T-helper 1 cell treated with Interleukin-12 subunit alpha and Interleukin-12 subunit beta and Interleukin-4 antibody, amounts not matched to agents 30 ng/mL and 1 ng/mL, for 36 hours (primary cell): ENCODE measurements around the gene MYT1. TPM values are rescaled to one million over a fixed set of nuclear protein-coding genes. Genes with fewer than 3 reads are reported as not detected.
"Not testable (repeated sequence)": the region's sequence is repeated elsewhere in the genome, so short reads cannot be mapped to it uniquely, and the experiment has no call there.

Source experiments
- intact Hi-C: fragments of 100-400 bp; cut with micrococcal nuclease; formaldehyde crosslinking; loops from one replicate; pipeline ENCODE4 v1.15.1; 2024
- total RNA-seq: library from RNA; stranded (reverse); gene quantifications from 2 replicates; pipeline ENCODE4 v1.2.3, GENCODE V29; 2022

Gene MYT1
- total RNA-seq, 1 donor from 2014 or later: not detected

GRCh38 chr20:64166721-64167615 is 2.7 kb downstream of the MYT1 start:
- intact Hi-C loops: no loop called here

GRCh38 chr20:64167676-64168075 is 3.4 kb downstream of the MYT1 start:
- intact Hi-C loops: no loop called here

- intact Hi-C loops: no loop called here
Measured at GRCh38 chr20:64168381-64169090, 4.3 kb downstream of the MYT1 start.

GRCh38 chr20:64169091-64169560 is 4.9 kb downstream of the MYT1 start:
- intact Hi-C loops: no loop called here

GRCh38 chr20:64171211-64171610 is 7.0 kb downstream of the MYT1 start:
- intact Hi-C loops: no loop called here

- intact Hi-C loops: no loop called here
Measured at GRCh38 chr20:64173116-64173515, 8.9 kb downstream of the MYT1 start.

- intact Hi-C loops: no loop called here
Measured at GRCh38 chr20:64176551-64176950, 12.3 kb downstream of the MYT1 start.

- intact Hi-C loops: no loop called here
Measured at GRCh38 chr20:64176971-64177370, 12.7 kb downstream of the MYT1 start.

GRCh38 chr20:64177384-64177783 is 13.1 kb downstream of the MYT1 start:
- intact Hi-C loops: no loop called here

- intact Hi-C loops: no loop called here
Measured at GRCh38 chr20:64177787-64178186, 13.5 kb downstream of the MYT1 start.

GRCh38 chr20:64178925-64179324 is 14.7 kb downstream of the MYT1 start:
- intact Hi-C loops: not testable (repeated sequence)

GRCh38 chr20:64179805-64180204 is 15.6 kb downstream of the MYT1 start:
- intact Hi-C loops: no loop called here

GRCh38 chr20:64180673-64181072 is 16.4 kb downstream of the MYT1 start:
- intact Hi-C loops: no loop called here

- intact Hi-C loops: no loop called here
Measured at GRCh38 chr20:64181391-64181790, 17.1 kb downstream of the MYT1 start.

GRCh38 chr20:64182146-64182865 is 18.1 kb downstream of the MYT1 start:
- intact Hi-C loops: no loop called here

GRCh38 chr20:64183313-64183712 is 19.1 kb downstream of the MYT1 start:
- intact Hi-C loops: no loop called here

GRCh38 chr20:64184795-64185194 is 20.5 kb downstream of the MYT1 start:
- intact Hi-C loops: no loop called here

GRCh38 chr20:64185276-64185900 is 21.1 kb downstream of the MYT1 start:
- intact Hi-C loops: no loop called here

- intact Hi-C loops: no loop called here
Measured at GRCh38 chr20:64186071-64186598, 21.9 kb downstream of the MYT1 start.

- intact Hi-C loops: not testable (repeated sequence)
Measured at GRCh38 chr20:64187213-64187612, 23.0 kb downstream of the MYT1 start.

- intact Hi-C loops: no loop called here
Measured at GRCh38 chr20:64188091-64188490, 23.8 kb downstream of the MYT1 start.
